GM19193 (cell line): ENCODE measurements around the gene CYP4A22.

Source experiments
- POLR2A ChIP-seq: IDR thresholded peaks from 4 replicates; pipeline ENCODE4 v1.6.1; 2011; ENCODE audit not compliant: insufficient read depth, insufficient read length; ENCODE audit errors: extremely low read depth

CYP4A22 gene

GRCh38 chr1:47179017-47179987, 42.1 kb downstream of the CYP4A22 start:
- TF ChIP-seq POLR2A = no peak

- no peak for TF ChIP-seq POLR2A
These were observed 42.8 kb downstream of the CYP4A22 start for GRCh38 chr1:47179988-47180563.

GRCh38 chr1:47180603-47181094, 43.4 kb downstream of the CYP4A22 start:
- TF ChIP-seq POLR2A = no peak

- TF ChIP-seq POLR2A = no peak
These were observed 44.1 kb downstream of the CYP4A22 start for GRCh38 chr1:47181095-47181954.

GRCh38 chr1:47181955-47182675, 44.9 kb downstream of the CYP4A22 start:
- no peak for TF ChIP-seq POLR2A

GRCh38 chr1:47182676-47183235, 45.5 kb downstream of the CYP4A22 start:
- no peak for TF ChIP-seq POLR2A

- no peak for TF ChIP-seq POLR2A
These were observed 46.3 kb downstream of the CYP4A22 start for GRCh38 chr1:47183308-47184089.

GRCh38 chr1:47184090-47184821, 47.0 kb downstream of the CYP4A22 start:
- TF ChIP-seq POLR2A = no peak

GRCh38 chr1:47184822-47185677, 47.8 kb downstream of the CYP4A22 start:
- no peak for TF ChIP-seq POLR2A

- TF ChIP-seq POLR2A = no peak
These were observed 49.3 kb downstream of the CYP4A22 start for GRCh38 chr1:47186267-47187185.
